Ishikawa (cell line): ENCODE results near the gene F12.

ENCODE experiments used
- CEBPB ChIP-seq: IDR thresholded peaks from 2 replicates; pipeline ENCODE4 v1.6.1; 2012
- CREB1 ChIP-seq: IDR thresholded peaks from 2 replicates; pipeline ENCODE4 v1.6.1; 2012; ENCODE audit warnings: low read depth
- RAD21 ChIP-seq: IDR thresholded peaks from 2 replicates; pipeline ENCODE4 v1.6.1; 2012; ENCODE audit warnings: low read depth
- ZBTB7A ChIP-seq: IDR thresholded peaks from 2 replicates; pipeline ENCODE4 v1.6.1; 2012; ENCODE audit warnings: low read depth

- TF ChIP-seq RAD21 (peak; percentile 78), ZBTB7A (peak; percentile 15), CEBPB (no peak), CREB1 (no peak)
Observed at GRCh38 chr5:177403792-177404640, 5.3 kb downstream of the F12 start.
